Stimulated activated CD4-positive, alpha-beta T cell treated with anti-CD3 and anti-CD28 coated beads, Interleukin-15, amount 100 ng/mL, for 1 hour (primary cell): ENCODE results near the gene KLHL35.
"Not testable (repeated sequence)": the region's sequence is repeated elsewhere in the genome, so short reads cannot be mapped to it uniquely, and the experiment has no call there.

Source experiments
- DNase-seq, 2 donors: peaks; one replicate each; pipeline ENCODE4 v3.0.0-alpha.2; 2020; ENCODE audit warnings: low read depth in 1 of 2, low spot score in 1 of 2

The KLHL35 gene

GRCh38 chr11:75426720-75427086 lies 6.3 kb downstream of the KLHL35 start:
- no peak for DNase-seq

- no peak for DNase-seq
Measured at GRCh38 chr11:75425422-75425821, 7.6 kb downstream of the KLHL35 start.

GRCh38 chr11:75424396-75424795 lies 8.6 kb downstream of the KLHL35 start:
- DNase-seq, result no peak

GRCh38 chr11:75423721-75424120 lies 9.3 kb downstream of the KLHL35 start:
- no peak for DNase-seq

GRCh38 chr11:75422248-75423231 lies 10.5 kb downstream of the KLHL35 start:
- no peak for DNase-seq

- DNase-seq, result no peak
Measured at GRCh38 chr11:75421902-75422247, 11.1 kb downstream of the KLHL35 start.

- DNase-seq, result no peak
Measured at GRCh38 chr11:75421035-75421602, 11.9 kb downstream of the KLHL35 start.

- DNase-seq, result no peak
Measured at GRCh38 chr11:75420224-75421034, 12.6 kb downstream of the KLHL35 start.

- DNase-seq, result no peak
Measured at GRCh38 chr11:75413864-75414263, 19.1 kb downstream of the KLHL35 start.

- not testable (repeated sequence) for DNase-seq
Measured at GRCh38 chr11:75413146-75413545, 19.9 kb downstream of the KLHL35 start.

GRCh38 chr11:75409971-75410370 lies 23.0 kb downstream of the KLHL35 start:
- not testable (repeated sequence) for DNase-seq

- DNase-seq, result no peak
Measured at GRCh38 chr11:75408957-75409219, 24.1 kb downstream of the KLHL35 start.

GRCh38 chr11:75406338-75406777 lies 26.6 kb downstream of the KLHL35 start:
- DNase-seq, result no peak

- DNase-seq, result no peak
Measured at GRCh38 chr11:75403983-75404658, 28.9 kb downstream of the KLHL35 start.

GRCh38 chr11:75403037-75403436 lies 30.0 kb downstream of the KLHL35 start:
- no peak for DNase-seq

GRCh38 chr11:75402002-75402773 lies 30.8 kb downstream of the KLHL35 start:
- no peak for DNase-seq

- no peak for DNase-seq
Measured at GRCh38 chr11:75400146-75400865, 32.7 kb downstream of the KLHL35 start.

GRCh38 chr11:75399344-75400145 lies 33.5 kb downstream of the KLHL35 start, which contains the start of gene RPS3:
RPS3 (plus strand) TSS chr11:75399518; CDS start chr11:75399548, 30 bp downstream.
- DNase-seq, result peak; percentile 71 to 78

- DNase-seq, result no peak
Measured at GRCh38 chr11:75398906-75399305, 34.1 kb downstream of the KLHL35 start.
